K562 (cell line): ENCODE measurements around the gene APP. TPM values are rescaled to one million over a fixed set of nuclear protein-coding genes. Genes with fewer than 3 reads are reported as not detected.

Experiments
- ATAC-seq: fragments of 200-7000 bp; cut with Tn5 transposase; 3 replicates; pipeline ENCODE4 v1.9.1; 2020; ENCODE audit warnings: moderate library complexity
- BruUV-seq: library from RNA; stranded (reverse); fragments of 400-500 nt; replicated peaks from 2 replicates; lab custom pipeline; 2021; lab: Mats Ljungman, UMichigan
- CTCF ChIA-PET: fragments of 300-600 bp; formaldehyde crosslinking; extraction: SDS; loops from one replicate; lab custom pipeline; 2021; ENCODE audit warnings: low intra/inter-chr PET ratio; lab: Yijun Ruan, JAX
- POLR2A ChIA-PET: fragments of 300-600, 350-650 bp; sonication (Branson Sonifier 250); formaldehyde crosslinking; extraction: SDS; loops from one replicate; lab custom pipeline; 2021; ENCODE audit warnings: antibody characterized with exemption, inconsistent platforms; lab: Yijun Ruan, JAX
- DNase-seq, 4 experiments: peaks; one replicate each; pipeline versions ENCODE4 v3.0.0 to v3.0.0-alpha.2; 2011 to 2018; ENCODE audit warnings: low spot score in 3 of 4, mixed read lengths in 3 of 4; ENCODE audit errors: extremely low read depth in 1 of 4
- FAIRE-seq: peaks from 2 replicates; lab custom pipeline; 2011; peaks lifted over from hg19 to GRCh38; lab: Jason Lieb, UNC
- H2AFZ ChIP-seq: 2 replicates; pipeline ENCODE4 v1.6.0; 2011; ENCODE audit warnings: low read depth, low read length, control low read depth, inconsistent platforms
- H3K27ac ChIP-seq: fragments of 200-600 bp; 3 replicates; pipeline ENCODE4 v1.8.0; 2011; ENCODE audit warnings: low read depth, mild to moderate bottlenecking, control low read depth, inconsistent platforms, low read length, moderate library complexity, mixed read lengths; ENCODE audit errors: extremely low read depth
- H3K27me3 ChIP-seq, 2 experiments: fragments of 300-600 bp in 1 of 2; 2 replicates in 1 of 2; 3 replicates in 1 of 2; pipeline versions ENCODE4 v1.6.0 to v1.8.0; 2011; ENCODE audit warnings: inconsistent platforms in 2 of 2, low read length in 2 of 2, mild to moderate bottlenecking in 1 of 2, mixed read lengths in 1 of 2, moderate library complexity in 1 of 2; ENCODE audit not compliant: control insufficient read depth in 2 of 2, insufficient read depth in 2 of 2
- H3K36me3 ChIP-seq: fragments of 300-600 bp; 3 replicates; pipeline ENCODE4 v1.8.0; 2011; ENCODE audit warnings: mild to moderate bottlenecking, low read length, inconsistent platforms; ENCODE audit not compliant: control insufficient read depth, insufficient read depth
- H3K4me1 ChIP-seq, 2 experiments: fragments of 200-600 bp in 1 of 2; replicated peaks in 1 of 2; 2 replicates in 1 of 2; 3 replicates in 1 of 2; pipeline versions ENCODE4 v1.5.1 to v1.8.0; 2011; ENCODE audit warnings: inconsistent platforms in 2 of 2, low read length in 2 of 2, mild to moderate bottlenecking in 1 of 2, mixed read lengths in 1 of 2, moderate library complexity in 1 of 2; ENCODE audit not compliant: control insufficient read depth in 2 of 2, insufficient read depth in 2 of 2
- H3K4me2 ChIP-seq: 2 replicates; pipeline ENCODE4 v1.6.1; 2011; ENCODE audit warnings: low read length, control low read depth, inconsistent platforms, mixed read lengths; ENCODE audit not compliant: insufficient read depth
- H3K4me3 ChIP-seq: fragments of 200-600 bp; sonication (generic), shearing (Covaris generic); 2 replicates; pipeline ENCODE4 v1.5.1; 2016; ENCODE audit warnings: control low read depth, inconsistent platforms
- H3K79me2 ChIP-seq: fragments of 200-600 bp; 3 replicates; pipeline ENCODE4 v1.8.0; 2011; ENCODE audit warnings: low read length, inconsistent platforms; ENCODE audit not compliant: control insufficient read depth, insufficient read depth
- H3K9ac ChIP-seq, 2 experiments: 2 replicates each; pipeline versions ENCODE4 v1.6.0 to v1.6.1; 2011; ENCODE audit warnings: low read depth in 2 of 2, low read length in 2 of 2, control low read depth in 1 of 2, inconsistent platforms in 1 of 2, mild to moderate bottlenecking in 1 of 2, mixed read lengths in 1 of 2; ENCODE audit not compliant: insufficient read depth in 1 of 2
- H3K9me1 ChIP-seq: one replicate; pipeline ENCODE4 v1.6.0; 2011; ENCODE audit warnings: inconsistent platforms, mild to moderate bottlenecking, low read length, moderate library complexity; ENCODE audit not compliant: control insufficient read depth, insufficient read depth
- H3K9me3 ChIP-seq: replicated peaks from 2 replicates; pipeline ENCODE4 v1.5.1; 2011; ENCODE audit warnings: low read depth, low read length, inconsistent platforms; ENCODE audit not compliant: control insufficient read depth, insufficient read depth
- H4K20me1 ChIP-seq: replicated peaks from 2 replicates; pipeline ENCODE4 v1.6.1; 2011; ENCODE audit warnings: low read length, inconsistent platforms, mixed read lengths; ENCODE audit not compliant: control insufficient read depth, insufficient read depth
- FOXA3 ChIP-seq, 2 experiments: fragments of 450-650 bp in 1 of 2; sonication (generic) in 1 of 2; formaldehyde crosslinking; IDR thresholded peaks in 1 of 2; conservative IDR thresholded peaks in 1 of 2; 2 replicates each; pipeline versions ENCODE4 v1.4.0 to v1.8.0; 2020 to 2022; ENCODE audit warnings: mild to moderate bottlenecking in 2 of 2, missing genetic modification reagents in 1 of 2
- HNRNPK ChIP-seq: fragments of 200-400 bp; formaldehyde crosslinking; IDR thresholded peaks from one replicate; pipeline ENCODE4 v1.6.1; 2018; ENCODE audit warnings: mild to moderate bottlenecking, low read depth, low read length; ENCODE audit not compliant: poor library complexity, severe bottlenecking
- MTA1 ChIP-seq: fragments of 450-650 bp; IDR thresholded peaks from 2 replicates; pipeline ENCODE4 v1.6.1; 2017; ENCODE audit warnings: borderline replicate concordance
- NCOA1 ChIP-seq: fragments of 450-650 bp; IDR thresholded peaks from 2 replicates; pipeline ENCODE4 v1.6.1; 2016; ENCODE audit warnings: low read depth
- PRPF4 ChIP-seq: fragments of 200-400 bp; formaldehyde crosslinking; IDR thresholded peaks from one replicate; pipeline ENCODE4 v1.6.1; 2017; ENCODE audit warnings: low read length, low read depth, mild to moderate bottlenecking; ENCODE audit not compliant: insufficient read depth, poor library complexity, severe bottlenecking
- STAG1 ChIP-seq: sonication (generic); formaldehyde crosslinking; IDR thresholded peaks from 2 replicates; pipeline ENCODE4 v1.5.0; 2020; ENCODE audit warnings: missing genetic modification reagents, borderline replicate concordance
- TBL1XR1 ChIP-seq, 2 experiments: IDR thresholded peaks; 2 replicates each; pipeline ENCODE4 v1.6.1; 2012; ENCODE audit warnings: improper control_type of control experiment in 2 of 2, low read length in 2 of 2, mild to moderate bottlenecking in 1 of 2
- YBX1 ChIP-seq: fragments of 450-650 bp; IDR thresholded peaks from 2 replicates; pipeline ENCODE4 v1.7.1; 2016; ENCODE audit warnings: mild to moderate bottlenecking
- YY1 ChIP-seq, 3 experiments: IDR thresholded peaks; 2 replicates each; pipeline ENCODE4 v1.6.1; 2011; ENCODE audit warnings: low read length in 2 of 3, mild to moderate bottlenecking in 2 of 3, moderate library complexity in 2 of 3, borderline replicate concordance in 1 of 3, control low read depth in 1 of 3, low read depth in 1 of 3; ENCODE audit not compliant: insufficient read depth in 3 of 3, insufficient replicate concordance in 2 of 3, control insufficient read depth in 1 of 3, insufficient read length in 1 of 3; ENCODE audit errors: extremely low read depth in 1 of 3
- ZFP91 ChIP-seq: sonication (generic); formaldehyde crosslinking; IDR thresholded peaks from 2 replicates; pipeline ENCODE4 v1.8.0; 2022; ENCODE audit warnings: mild to moderate bottlenecking, missing genetic modification reagents
- ZNF408 ChIP-seq: fragments of 250-450 bp; sonication (Bioruptor Pico); IDR thresholded peaks from 2 replicates; pipeline ENCODE4 v1.4.0; 2020; ENCODE audit warnings: low read depth, mild to moderate bottlenecking, moderate library complexity
- WGBS: fragments of 100-300 bp; shearing (Covaris generic); methylation state at CpG from one replicate; pipeline ENCODE4 v1.1.6; 2016; ENCODE audit warnings: low coverage, mixed read lengths; ENCODE audit not compliant: insufficient coverage; ENCODE audit errors: missing lambda C conversion rate; 5-methylcytosine and 5-hydroxymethylcytosine counted together
- in situ Hi-C: fragments of 300-500 bp; cut with MboI; formaldehyde crosslinking; loops from 4 replicates; pipeline ENCODE4 v1.15.0; 2018; ENCODE audit warnings: inconsistent platforms, mixed read lengths
- intact Hi-C: fragments of 100-400 bp; cut with micrococcal nuclease; formaldehyde crosslinking; loops from 2 replicates; pipeline ENCODE4 v1.14.2; 2022
- polyA plus RNA-seq, 8 experiments: library from polyadenylated mRNA; depleted of rRNA in 4 of 8; stranded (reverse) in 5 of 8; unstranded in 3 of 8; fragments of >200 nt; fragmentation: Nextera tagmentation in 2 of 8; fragmentation: Illumina TruSeq in 1 of 8; extraction: Ambion mirVana in 2 of 8; extraction: Trizol in 1 of 8; gene quantifications; 2 replicates each; pipeline versions ENCODE4 v1.2.1 to v1.2.3, GENCODE V29; 2011 to 2014; ENCODE audit warnings: inconsistent platforms in 1 of 8, missing spikeins in 1 of 8
- total RNA-seq, 7 experiments: library from RNA; depleted of rRNA in 6 of 7; stranded (reverse); fragments of >200 nt in 6 of 7; fragmentation: Illumina TruSeq in 2 of 7; extraction: Trizol in 2 of 7; gene quantifications; 2 replicates each; pipeline versions ENCODE4 v1.2.1 to v1.2.3, GENCODE V29; 2011 to 2021; ENCODE audit warnings: low replicate concordance in 1 of 7
- TF ChIP-seq, protein P1 (sequence below), 2 experiments: fragments of 450-650 bp in 1 of 2; sonication (generic) in 1 of 2; formaldehyde crosslinking in 1 of 2; IDR thresholded peaks in 1 of 2; conservative IDR thresholded peaks in 1 of 2; 2 replicates each; pipeline versions ENCODE4 v1.6.1 to v1.8.1; 2016 to 2023; ENCODE audit warnings: mild to moderate bottlenecking in 2 of 2, moderate library complexity in 2 of 2, inconsistent platforms in 1 of 2, missing genetic modification reagents in 1 of 2

APP gene
- total and polyA plus RNA-seq, 9 of the 15 experiments (the other 6 are each of a cell fraction or from before 2014, with no cell fraction given): 0.01 to 1.5 (median 0.16) TPM; not detected in 5

- no TSS peak for BruUV-seq
- under 1% methylated on average over 8 of the region's 8 CpGs for WGBS
- TF ChIP-seq, protein P1, sequence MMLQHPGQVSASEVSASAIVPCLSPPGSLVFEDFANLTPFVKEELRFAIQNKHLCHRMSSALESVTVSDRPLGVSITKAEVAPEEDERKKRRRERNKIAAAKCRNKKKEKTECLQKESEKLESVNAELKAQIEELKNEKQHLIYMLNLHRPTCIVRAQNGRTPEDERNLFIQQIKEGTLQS (IDR thresholded peaks at IDR 0.05): no peak
- TF ChIP-seq, protein P1 (CRISPR knock-in tag; conservative IDR thresholded peaks at IDR 0.05): no peak
- no peak for TF ChIP-seq YBX1
- no peak for TF ChIP-seq MTA1
- TF ChIP-seq, all 486 proteins: peak for 0
- Histone ChIP-seq H3K4me1 (no peaks in the 10 kb centered on the region), H4K20me1 (no peaks in the 10 kb centered on the region), H3K9ac (no peak overlapping the region), H3K79me2 (no peaks in the 10 kb centered on the region), H3K4me3 (no peak overlapping the region), H2AFZ (no peak overlapping the region), H3K4me2 (no peak overlapping the region), H3K36me3 (no peaks in the 10 kb centered on the region), H3K9me1 (no peaks in the 10 kb centered on the region), H3K27ac (no peak overlapping the region), H3K27me3 (no peaks in the 10 kb centered on the region), H3K9me3 (no peaks in the 10 kb centered on the region)
- ATAC-seq (no peak), DNase-seq (no peak), FAIRE-seq (no peak)
- ChIA-PET POLR2A (interaction anchor here (1.1 kb wide), 1 partner anchor 54 kb away, joined by 4 read pairs; no protein-coding TSS in a partner anchor), CTCF (no interaction called here)
- in situ Hi-C loops: no loop called here
- intact Hi-C loops: no loop called here
Observed at GRCh38 chr21:26070822-26071425, 99.6 kb downstream of the APP start.

- no peak overlapping the region for H3K9ac ChIP-seq
- BruUV-seq: no TSS peak
- no peak overlapping the region for H3K4me2 ChIP-seq
- no peaks in the 10 kb centered on the region for H3K4me1 ChIP-seq
- H3K9me1 ChIP-seq: no peaks in the 10 kb centered on the region
- H3K27ac ChIP-seq: no peak overlapping the region
- ChIA-PET POLR2A (no interaction called here), CTCF (no interaction called here)
- H3K36me3 ChIP-seq: no peaks in the 10 kb centered on the region
- no peaks in the 10 kb centered on the region for H3K79me2 ChIP-seq
- WGBS: 0% methylated on average over 2 of the region's 2 CpGs
- H2AFZ ChIP-seq: no peak overlapping the region
- no peak for DNase-seq
- no peak for ATAC-seq
- H3K27me3 ChIP-seq: no peaks in the 10 kb centered on the region
- no peaks in the 10 kb centered on the region for H4K20me1 ChIP-seq
- no peak overlapping the region for H3K4me3 ChIP-seq
- intact Hi-C loops (no loop called here), in situ Hi-C loops (no loop called here)
- H3K9me3 ChIP-seq: no peaks in the 10 kb centered on the region
- FAIRE-seq: no peak
- TF ChIP-seq STAG1 (CRISPR knock-in tag) (no peak), HNRNPK (no peak), ZNF408 (no peak), FOXA3 (CRISPR knock-in tag; conservative IDR thresholded peaks at IDR 0.05 in 1 of 2, IDR thresholded peaks at IDR 0.05 in 1 of 2) (no peak), NCOA1 (no peak), ZFP91 (CRISPR knock-in tag) (no peak), TBL1XR1 (IDR thresholded peaks at IDR 0.05; ENCODE audit: low read length in 2 of 2) (no peak), YY1 (IDR thresholded peaks at IDR 0.05; ENCODE audit: borderline replicate concordance in 1 of 3, control insufficient read depth in 1 of 3, extremely low read depth in 1 of 3, insufficient read depth in 3 of 3, insufficient read length in 1 of 3, insufficient replicate concordance in 2 of 3, low read depth in 1 of 3, low read length in 2 of 3) (no peak), PRPF4 (no peak)
Observed at GRCh38 chr21:26070121-26070520, 100.4 kb downstream of the APP start.
